ENCODE results near the gene ARHGEF7.

The ARHGEF7 gene

GRCh38 chr13:111329641-111330040 lies 214.5 kb downstream of the ARHGEF7 start:
- H3K27me3 ChIP-seq (ENCODE audit: insufficient read depth, insufficient read length): no peaks in the 10 kb centered on the region
- no peak overlapping the region for H3K4me3 ChIP-seq (ENCODE audit: insufficient read length, low read depth)
- no peak for TF ChIP-seq YY1 (IDR thresholded peaks at IDR 0.05; ENCODE audit: insufficient read depth, insufficient read length)
- TF ChIP-seq SUZ12 (IDR thresholded peaks at IDR 0.05; ENCODE audit: extremely low read depth, insufficient read depth, insufficient read length): no peak
- no peak for TF ChIP-seq ZNF274 (IDR thresholded peaks at IDR 0.05; ENCODE audit: low read depth, low read length)
- no peaks in the 10 kb centered on the region; the same call in 1 of the 2 replicates for H3K9me3 ChIP-seq (ENCODE audit: insufficient read depth, low read length)
- no peaks in the 10 kb centered on the region for H3K36me3 ChIP-seq (ENCODE audit: insufficient read depth, insufficient read length, low read length)
- DNase-seq (ENCODE audit: low read depth, low spot score): no peak
- no peak overlapping the region for H3K9ac ChIP-seq (ENCODE audit: insufficient read length, low read depth)
- H3K4me1 ChIP-seq (ENCODE audit: insufficient read depth, insufficient read length): no peaks in the 10 kb centered on the region

GRCh38 chr13:111330066-111330610 lies 215.0 kb downstream of the ARHGEF7 start:
- H3K36me3 ChIP-seq (ENCODE audit: insufficient read depth, insufficient read length, low read length): no peaks in the 10 kb centered on the region
- H3K4me3 ChIP-seq (ENCODE audit: insufficient read length, low read depth): no peak overlapping the region
- H3K9ac ChIP-seq (ENCODE audit: insufficient read length, low read depth): no peak overlapping the region
- H3K27me3 ChIP-seq (ENCODE audit: insufficient read depth, insufficient read length): no peaks in the 10 kb centered on the region
- DNase-seq (ENCODE audit: low read depth, low spot score): no peak
- no peaks in the 10 kb centered on the region; the same call in 1 of the 2 replicates for H3K9me3 ChIP-seq (ENCODE audit: insufficient read depth, low read length)
- no peaks in the 10 kb centered on the region for H3K4me1 ChIP-seq (ENCODE audit: insufficient read depth, insufficient read length)
- no peak for TF ChIP-seq ZNF274 (IDR thresholded peaks at IDR 0.05; ENCODE audit: low read depth, low read length)
- TF ChIP-seq SUZ12 (IDR thresholded peaks at IDR 0.05; ENCODE audit: extremely low read depth, insufficient read depth, insufficient read length): no peak
- TF ChIP-seq YY1 (IDR thresholded peaks at IDR 0.05; ENCODE audit: insufficient read depth, insufficient read length): no peak

- Histone ChIP-seq H3K9ac (ENCODE audit: insufficient read length, low read depth) (no peak overlapping the region), H3K4me1 (ENCODE audit: insufficient read depth, insufficient read length) (no peaks in the 10 kb centered on the region), H3K4me3 (ENCODE audit: insufficient read length, low read depth) (no peak overlapping the region), H3K27me3 (ENCODE audit: insufficient read depth, insufficient read length) (no peaks in the 10 kb centered on the region), H3K36me3 (ENCODE audit: insufficient read depth, insufficient read length, low read length) (no peaks in the 10 kb centered on the region), H3K9me3 (ENCODE audit: insufficient read depth, low read length) (no peaks in the 10 kb centered on the region; the same call in 1 of the 2 replicates)
- no peak for DNase-seq (ENCODE audit: low read depth, low spot score)
- no peak for TF ChIP-seq SUZ12 (IDR thresholded peaks at IDR 0.05; ENCODE audit: extremely low read depth, insufficient read depth, insufficient read length)
- TF ChIP-seq YY1 (IDR thresholded peaks at IDR 0.05; ENCODE audit: insufficient read depth, insufficient read length): no peak
Observed at GRCh38 chr13:111335298-111335697, 220.2 kb downstream of the ARHGEF7 start.

GRCh38 chr13:111336666-111337065 lies 221.6 kb downstream of the ARHGEF7 start:
- no peaks in the 10 kb centered on the region for H3K36me3 ChIP-seq (ENCODE audit: insufficient read depth, insufficient read length, low read length)
- DNase-seq (ENCODE audit: low read depth, low spot score): no peak

GRCh38 chr13:111337206-111337605 lies 222.1 kb downstream of the ARHGEF7 start:
- no peak for DNase-seq (ENCODE audit: low read depth, low spot score)
- no peak overlapping the region for H3K9ac ChIP-seq (ENCODE audit: insufficient read length, low read depth)
- no peak overlapping the region for H3K4me3 ChIP-seq (ENCODE audit: insufficient read length, low read depth)
- H3K27me3 ChIP-seq (ENCODE audit: insufficient read depth, insufficient read length): no peaks in the 10 kb centered on the region
- H3K4me1 ChIP-seq (ENCODE audit: insufficient read depth, insufficient read length): no peaks in the 10 kb centered on the region
- H3K9me3 ChIP-seq (ENCODE audit: insufficient read depth, low read length): no peaks in the 10 kb centered on the region; the same call in 1 of the 2 replicates
- TF ChIP-seq SUZ12 (IDR thresholded peaks at IDR 0.05; ENCODE audit: extremely low read depth, insufficient read depth, insufficient read length) (no peak), YY1 (IDR thresholded peaks at IDR 0.05; ENCODE audit: insufficient read depth, insufficient read length) (no peak), ZNF274 (IDR thresholded peaks at IDR 0.05; ENCODE audit: low read depth, low read length) (no peak)
- H3K36me3 ChIP-seq (ENCODE audit: insufficient read depth, insufficient read length, low read length): no peaks in the 10 kb centered on the region

More at GRCh38 chr13:111336666-111337065, 221.6 kb downstream of the ARHGEF7 start:
- Histone ChIP-seq H3K9me3 (ENCODE audit: insufficient read depth, low read length) (no peaks in the 10 kb centered on the region; the same call in 1 of the 2 replicates), H3K9ac (ENCODE audit: insufficient read length, low read depth) (no peak overlapping the region), H3K27me3 (ENCODE audit: insufficient read depth, insufficient read length) (no peaks in the 10 kb centered on the region), H3K4me3 (ENCODE audit: insufficient read length, low read depth) (no peak overlapping the region), H3K4me1 (ENCODE audit: insufficient read depth, insufficient read length) (no peaks in the 10 kb centered on the region)
- TF ChIP-seq ZNF274 (IDR thresholded peaks at IDR 0.05; ENCODE audit: low read depth, low read length): no peak

GRCh38 chr13:111337741-111338140 lies 222.6 kb downstream of the ARHGEF7 start:
- H3K9me3 ChIP-seq (ENCODE audit: insufficient read depth, low read length): no peaks in the 10 kb centered on the region; the same call in 1 of the 2 replicates
- TF ChIP-seq YY1 (IDR thresholded peaks at IDR 0.05; ENCODE audit: insufficient read depth, insufficient read length): no peak
- no peak for TF ChIP-seq ZNF274 (IDR thresholded peaks at IDR 0.05; ENCODE audit: low read depth, low read length)
- TF ChIP-seq SUZ12 (IDR thresholded peaks at IDR 0.05; ENCODE audit: extremely low read depth, insufficient read depth, insufficient read length): no peak

GRCh38 chr13:111338841-111339240 lies 223.7 kb downstream of the ARHGEF7 start:
- H3K9me3 ChIP-seq (ENCODE audit: insufficient read depth, low read length): no peaks in the 10 kb centered on the region; the same call in 1 of the 2 replicates
- no peak for DNase-seq (ENCODE audit: low read depth, low spot score)
- no peaks in the 10 kb centered on the region for H3K36me3 ChIP-seq (ENCODE audit: insufficient read depth, insufficient read length, low read length)
- H3K9ac ChIP-seq (ENCODE audit: insufficient read length, low read depth): no peak overlapping the region
- no peaks in the 10 kb centered on the region for H3K27me3 ChIP-seq (ENCODE audit: insufficient read depth, insufficient read length)
- H3K4me1 ChIP-seq (ENCODE audit: insufficient read depth, insufficient read length): no peaks in the 10 kb centered on the region
- TF ChIP-seq SUZ12 (IDR thresholded peaks at IDR 0.05; ENCODE audit: extremely low read depth, insufficient read depth, insufficient read length) (no peak), ZNF274 (IDR thresholded peaks at IDR 0.05; ENCODE audit: low read depth, low read length) (no peak), YY1 (IDR thresholded peaks at IDR 0.05; ENCODE audit: insufficient read depth, insufficient read length) (no peak)
- H3K4me3 ChIP-seq (ENCODE audit: insufficient read length, low read depth): no peak overlapping the region

More at GRCh38 chr13:111337741-111338140, 222.6 kb downstream of the ARHGEF7 start:
- Histone ChIP-seq H3K9ac (ENCODE audit: insufficient read length, low read depth) (no peak overlapping the region), H3K4me3 (ENCODE audit: insufficient read length, low read depth) (no peak overlapping the region), H3K27me3 (ENCODE audit: insufficient read depth, insufficient read length) (no peaks in the 10 kb centered on the region), H3K4me1 (ENCODE audit: insufficient read depth, insufficient read length) (no peaks in the 10 kb centered on the region), H3K36me3 (ENCODE audit: insufficient read depth, insufficient read length, low read length) (no peaks in the 10 kb centered on the region)
- DNase-seq (ENCODE audit: low read depth, low spot score): no peak
